HCT116 (cell line): Measurements from ENCODE around the gene EMP1. TPM values are rescaled to one million over a fixed set of nuclear protein-coding genes. Genes with fewer than 3 reads are reported as not detected.

Experiments used
- ATAC-seq: fragments of 200-7000 bp; cut with Tn5 transposase; 2 replicates; pipeline ENCODE4 v1.9.1; 2020; ENCODE audit warnings: mild to moderate bottlenecking, moderate library complexity
- BruUV-seq: library from RNA; stranded (reverse); fragments of 400-500 nt; replicated peaks from 2 replicates; lab custom pipeline; 2021; lab: Mats Ljungman, UMichigan
- CTCF ChIA-PET: fragments of 300-600 bp; sonication (Branson Sonifier 250); formaldehyde crosslinking; loops from one replicate; lab custom pipeline; 2021; ENCODE audit warnings: antibody characterized with exemption; lab: Charles Lee
- POLR2A ChIA-PET: fragments of 300-600, 350-600 bp; sonication (Branson Sonifier 250); formaldehyde crosslinking; loops from one replicate; lab custom pipeline; 2021; ENCODE audit warnings: antibody characterized with exemption; lab: Charles Lee
- RAD21 ChIA-PET, 2 experiments: fragments of 300-600 bp; sonication (Branson Sonifier 250); formaldehyde crosslinking; loops; one replicate each; lab custom pipeline; 2023; ENCODE audit warnings: low total read pairs in 2 of 2; ENCODE audit not compliant: uncharacterized antibody in 2 of 2, unreplicated experiment in 2 of 2, low non-redundant PET in 1 of 2; lab: Charles Lee
- DNase-seq: peaks from one replicate; pipeline ENCODE4 v3.0.0-alpha.2; 2010; ENCODE audit warnings: low read depth, low spot score
- H2AFZ ChIP-seq: fragments of 200-600 bp; shearing (Covaris generic), sonication (generic); 2 replicates; pipeline ENCODE4 v1.6.1; 2017; ENCODE audit warnings: low read depth, mixed run types, mixed read lengths, antibody characterized with exemption, low read length; ENCODE audit not compliant: poor library complexity, severe bottlenecking
- H3K27ac ChIP-seq: 2 replicates; pipeline ENCODE4 v1.5.1; 2012; ENCODE audit warnings: low read depth, low read length
- H3K27me3 ChIP-seq: fragments of 200-600 bp; sonication (generic); 2 replicates; pipeline ENCODE4 v1.6.1; 2016; ENCODE audit warnings: mixed run types, low read length, mixed read lengths; ENCODE audit not compliant: insufficient read depth
- H3K36me3 ChIP-seq, 2 experiments: fragments of 200-500 bp in 1 of 2; fragments of 200-600 bp in 1 of 2; sonication (Bioruptor generic) in 1 of 2; sonication (generic) in 1 of 2; 2 replicates each; pipeline versions ENCODE4 v1.5.1 to v1.6.1; 2014 to 2016; ENCODE audit warnings: low read length in 2 of 2, inconsistent platforms in 1 of 2, mixed read lengths in 1 of 2, mixed run types in 1 of 2; ENCODE audit not compliant: insufficient read depth in 2 of 2, control insufficient read depth in 1 of 2
- H3K4me1 ChIP-seq, 2 experiments: fragments of 200-600 bp in 1 of 2; sonication (generic) in 1 of 2; 2 replicates each; pipeline versions ENCODE4 v1.5.1 to v1.6.1; 2012 to 2017; ENCODE audit warnings: low read length in 2 of 2, inconsistent platforms in 1 of 2, mild to moderate bottlenecking in 1 of 2, mixed read lengths in 1 of 2, mixed run types in 1 of 2, moderate library complexity in 1 of 2; ENCODE audit not compliant: insufficient read depth in 2 of 2, control insufficient read depth in 1 of 2
- H3K4me2 ChIP-seq: fragments of 200-600 bp; sonication (generic); 2 replicates; pipeline ENCODE4 v1.6.1; 2017; ENCODE audit warnings: mixed run types, low read length, mixed read lengths
- H3K4me3 ChIP-seq, 2 experiments: fragments of 200-600 bp in 1 of 2; sonication (generic) in 1 of 2; replicated peaks in 1 of 2; 2 replicates each; pipeline ENCODE4 v1.5.1; 2011 to 2016; ENCODE audit warnings: low read length in 2 of 2, control low read depth in 1 of 2, low read depth in 1 of 2, mild to moderate bottlenecking in 1 of 2, mixed read lengths in 1 of 2, mixed run types in 1 of 2
- H3K79me2 ChIP-seq: fragments of 200-600 bp; sonication (generic); 2 replicates; pipeline ENCODE4 v1.6.1; 2017; ENCODE audit warnings: mild to moderate bottlenecking, mixed run types, low read length, moderate library complexity, mixed read lengths; ENCODE audit not compliant: insufficient read depth
- H3K9ac ChIP-seq: fragments of 200-600 bp; sonication (generic); 2 replicates; pipeline ENCODE4 v1.6.1; 2016; ENCODE audit warnings: low read length, mixed read lengths
- H3K9me2 ChIP-seq: fragments of 200-600 bp; sonication (generic), shearing (Covaris generic); 2 replicates; pipeline ENCODE4 v1.6.1; 2017; ENCODE audit warnings: mixed run types, mild to moderate bottlenecking, moderate library complexity; ENCODE audit not compliant: insufficient read depth
- H3K9me3 ChIP-seq, 2 experiments: fragments of 200-500 bp in 1 of 2; fragments of 200-600 bp in 1 of 2; sonication (Bioruptor generic) in 1 of 2; sonication (generic) in 1 of 2; 2 replicates each; pipeline ENCODE4 v1.6.1; 2014 to 2017; ENCODE audit warnings: low read length in 2 of 2, mixed read lengths in 2 of 2, inconsistent platforms in 1 of 2, low read depth in 1 of 2, mild to moderate bottlenecking in 1 of 2, mixed run types in 1 of 2, moderate library complexity in 1 of 2; ENCODE audit not compliant: control insufficient read depth in 1 of 2, insufficient read depth in 1 of 2
- H4K20me1 ChIP-seq: fragments of 200-600 bp; sonication (generic), shearing (Covaris generic); 2 replicates; pipeline ENCODE4 v1.6.1; 2017; ENCODE audit warnings: mixed run types, mild to moderate bottlenecking, moderate library complexity; ENCODE audit not compliant: insufficient read depth
- EGR1 ChIP-seq: IDR thresholded peaks from 2 replicates; pipeline ENCODE4 v1.6.1; 2012; ENCODE audit warnings: low read depth
- EZH2 ChIP-seq: fragments of 200-600 bp; sonication (generic); IDR thresholded peaks from 2 replicates; pipeline ENCODE4 v1.6.1; 2017; ENCODE audit warnings: antibody characterized with exemption, mixed run types
- FOSL1 ChIP-seq: IDR thresholded peaks from 2 replicates; pipeline ENCODE4 v1.6.1; 2012; ENCODE audit warnings: low read depth
- POLR2AphosphoS5 ChIP-seq: IDR thresholded peaks from 2 replicates; pipeline ENCODE4 v1.6.1; 2011; ENCODE audit warnings: mild to moderate bottlenecking, low read depth, low read length, moderate library complexity
- YY1 ChIP-seq: IDR thresholded peaks from 2 replicates; pipeline ENCODE4 v1.6.1; 2011; ENCODE audit warnings: low read length, low read depth, moderate library complexity, mild to moderate bottlenecking; ENCODE audit not compliant: insufficient replicate concordance; ENCODE audit errors: extremely low read depth
- intact Hi-C: fragments of 100-400 bp; cut with micrococcal nuclease; formaldehyde crosslinking; loops from 2 replicates; pipeline ENCODE4 v1.10.0; 2022
- total RNA-seq: library from RNA; stranded (reverse); gene quantifications from one replicate; pipeline ENCODE4 v1.2.1, GENCODE V29; 2021; ENCODE audit not compliant: unreplicated experiment
- TF ChIP-seq, protein P1 (sequence below): IDR thresholded peaks from 2 replicates; pipeline ENCODE4 v1.6.1; 2011; ENCODE audit warnings: mild to moderate bottlenecking, low read length, moderate library complexity; ENCODE audit not compliant: insufficient replicate concordance; ENCODE audit errors: extremely low read depth
- TF ChIP-seq, protein P2 (sequence below): IDR thresholded peaks from 2 replicates; pipeline ENCODE4 v1.6.1; 2012; ENCODE audit warnings: low read depth

Gene EMP1
- total RNA-seq, 1 experiment from 2014 or later = 110 TPM

DNA sequence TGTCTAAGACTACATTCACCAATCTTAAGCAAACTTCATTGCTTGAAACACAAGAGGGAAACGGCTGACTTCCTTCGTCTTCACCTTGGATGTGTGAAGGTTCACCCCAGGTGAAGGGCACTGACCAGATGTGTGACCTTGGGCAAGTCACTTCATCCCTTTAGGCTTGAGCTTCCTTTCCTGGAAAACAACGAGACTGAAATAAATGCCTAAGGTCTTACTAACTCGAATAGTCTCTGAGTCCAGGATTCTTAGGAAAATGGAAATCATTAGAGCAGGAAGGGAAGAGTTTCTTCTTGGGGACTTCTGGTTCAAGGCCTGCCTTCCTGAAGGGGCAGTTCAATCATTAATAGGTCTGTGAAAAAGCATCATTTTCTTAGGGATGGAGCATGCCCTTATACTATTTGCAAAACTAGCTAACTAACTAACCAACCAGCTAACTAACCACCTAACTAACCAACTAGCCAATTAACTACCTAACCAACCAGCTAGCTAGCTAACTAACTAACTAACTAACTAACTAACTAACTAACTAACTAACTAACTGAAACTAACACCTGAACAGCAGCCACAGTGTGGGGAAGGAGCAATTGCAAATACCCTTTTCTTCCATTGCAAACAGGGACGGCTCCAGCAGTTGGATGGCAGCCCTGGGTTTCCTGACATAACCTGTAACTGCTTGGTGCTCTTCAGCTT is 31.5 kb upstream of the EMP1 start:
- H3K36me3 ChIP-seq = no peaks in the 10 kb centered on the region
- ChIA-PET CTCF (no interaction called here), POLR2A (interaction anchor here (1.1 kb wide), 1 partner anchor 31 kb away, joined by 4 read pairs; the partner anchor contains the start of gene EMP1), RAD21 (no interaction called here)
- H3K4me1 ChIP-seq = peaks cover 23 to 60% of the 10 kb centered on the region in 2 experiments
- BruUV-seq = no TSS peak
- no peak for ATAC-seq
- H3K9me2 ChIP-seq = no peaks in the 10 kb centered on the region
- no peaks in the 10 kb centered on the region for H3K79me2 ChIP-seq
- peak overlapping the region; percentile 63 for H3K4me2 ChIP-seq
- peak overlapping the region; percentile 45 for H3K9ac ChIP-seq
- H3K27ac ChIP-seq = peak overlapping the region; percentile 3; the same call in 1 of the 2 replicates
- intact Hi-C loops = no loop called here
- TF ChIP-seq POLR2AphosphoS5 (no peak), FOSL1 (no peak), EGR1 (no peak), YY1 (no peak), EZH2 (no peak)
- TF ChIP-seq, protein P1, sequence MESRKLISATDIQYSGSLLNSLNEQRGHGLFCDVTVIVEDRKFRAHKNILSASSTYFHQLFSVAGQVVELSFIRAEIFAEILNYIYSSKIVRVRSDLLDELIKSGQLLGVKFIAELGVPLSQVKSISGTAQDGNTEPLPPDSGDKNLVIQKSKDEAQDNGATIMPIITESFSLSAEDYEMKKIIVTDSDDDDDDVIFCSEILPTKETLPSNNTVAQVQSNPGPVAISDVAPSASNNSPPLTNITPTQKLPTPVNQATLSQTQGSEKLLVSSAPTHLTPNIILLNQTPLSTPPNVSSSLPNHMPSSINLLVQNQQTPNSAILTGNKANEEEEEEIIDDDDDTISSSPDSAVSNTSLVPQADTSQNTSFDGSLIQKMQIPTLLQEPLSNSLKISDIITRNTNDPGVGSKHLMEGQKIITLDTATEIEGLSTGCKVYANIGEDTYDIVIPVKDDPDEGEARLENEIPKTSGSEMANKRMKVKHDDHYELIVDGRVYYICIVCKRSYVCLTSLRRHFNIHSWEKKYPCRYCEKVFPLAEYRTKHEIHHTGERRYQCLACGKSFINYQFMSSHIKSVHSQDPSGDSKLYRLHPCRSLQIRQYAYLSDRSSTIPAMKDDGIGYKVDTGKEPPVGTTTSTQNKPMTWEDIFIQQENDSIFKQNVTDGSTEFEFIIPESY = no peak
- TF ChIP-seq, protein P2, sequence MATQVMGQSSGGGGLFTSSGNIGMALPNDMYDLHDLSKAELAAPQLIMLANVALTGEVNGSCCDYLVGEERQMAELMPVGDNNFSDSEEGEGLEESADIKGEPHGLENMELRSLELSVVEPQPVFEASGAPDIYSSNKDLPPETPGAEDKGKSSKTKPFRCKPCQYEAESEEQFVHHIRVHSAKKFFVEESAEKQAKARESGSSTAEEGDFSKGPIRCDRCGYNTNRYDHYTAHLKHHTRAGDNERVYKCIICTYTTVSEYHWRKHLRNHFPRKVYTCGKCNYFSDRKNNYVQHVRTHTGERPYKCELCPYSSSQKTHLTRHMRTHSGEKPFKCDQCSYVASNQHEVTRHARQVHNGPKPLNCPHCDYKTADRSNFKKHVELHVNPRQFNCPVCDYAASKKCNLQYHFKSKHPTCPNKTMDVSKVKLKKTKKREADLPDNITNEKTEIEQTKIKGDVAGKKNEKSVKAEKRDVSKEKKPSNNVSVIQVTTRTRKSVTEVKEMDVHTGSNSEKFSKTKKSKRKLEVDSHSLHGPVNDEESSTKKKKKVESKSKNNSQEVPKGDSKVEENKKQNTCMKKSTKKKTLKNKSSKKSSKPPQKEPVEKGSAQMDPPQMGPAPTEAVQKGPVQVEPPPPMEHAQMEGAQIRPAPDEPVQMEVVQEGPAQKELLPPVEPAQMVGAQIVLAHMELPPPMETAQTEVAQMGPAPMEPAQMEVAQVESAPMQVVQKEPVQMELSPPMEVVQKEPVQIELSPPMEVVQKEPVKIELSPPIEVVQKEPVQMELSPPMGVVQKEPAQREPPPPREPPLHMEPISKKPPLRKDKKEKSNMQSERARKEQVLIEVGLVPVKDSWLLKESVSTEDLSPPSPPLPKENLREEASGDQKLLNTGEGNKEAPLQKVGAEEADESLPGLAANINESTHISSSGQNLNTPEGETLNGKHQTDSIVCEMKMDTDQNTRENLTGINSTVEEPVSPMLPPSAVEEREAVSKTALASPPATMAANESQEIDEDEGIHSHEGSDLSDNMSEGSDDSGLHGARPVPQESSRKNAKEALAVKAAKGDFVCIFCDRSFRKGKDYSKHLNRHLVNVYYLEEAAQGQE = no peak
- H3K27me3 ChIP-seq = no peaks in the 10 kb centered on the region
- H3K4me3 ChIP-seq = peak overlapping the region in 1 of 2 experiments; percentile 15; a peak in 1 of 4 replicates
- DNase-seq = no peak
- peak overlapping the region; percentile 52 for H2AFZ ChIP-seq
- no peaks in the 10 kb centered on the region for H4K20me1 ChIP-seq
- H3K9me3 ChIP-seq = no peaks in the 10 kb centered on the region
